ENCODE results near the gene ALG12. TPM values are rescaled to one million over a fixed set of nuclear protein-coding genes. Genes with fewer than 3 reads are reported as not detected.

The ALG12 gene
- total and polyA plus RNA-seq, 2 of the 13 experiments (the other 11 are each of a cell fraction or from before 2014, with no cell fraction given), result 7.8 to 15.8 TPM

- TF ChIP-seq ZNF7 (CRISPR knock-in tag; IDR thresholded peaks at IDR 0.05) (no peak), ZZZ3 (CRISPR knock-in tag; IDR thresholded peaks at IDR 0.05; ENCODE audit: borderline replicate concordance) (no peak), ZBTB7B (CRISPR knock-in tag; IDR thresholded peaks at IDR 0.05) (0 out of 2 replicates have a peak, but pooled peaks have one; percentile 74), HNF4A (CRISPR knock-in tag; IDR thresholded peaks at IDR 0.05) (peak; percentile 84), SALL1 (CRISPR knock-in tag; IDR thresholded peaks at IDR 0.05) (peak; percentile 74; the same call in 1 of the 2 replicates), HNRNPLL (IDR thresholded peaks at IDR 0.05; ENCODE audit: low read depth, low read length, poor library complexity, severe bottlenecking) (no peak), HNF4G (IDR thresholded peaks at IDR 0.05; ENCODE audit: borderline replicate concordance, low read depth, low read length) (peak; percentile 1; the same call in 1 of the 2 replicates), HNF4G (CRISPR knock-in tag; IDR thresholded peaks at IDR 0.05; ENCODE audit: borderline replicate concordance, low read depth) (peak; percentile 51; the same call in 1 of the 2 replicates), ZNF768 (CRISPR knock-in tag; IDR thresholded peaks at IDR 0.05) (no peak), KDM3A (CRISPR knock-in tag; IDR thresholded peaks at IDR 0.05; ENCODE audit: low read depth) (0 out of 2 replicates have a peak, but pooled peaks have one; percentile 46), FOXA3 (CRISPR knock-in tag; IDR thresholded peaks at IDR 0.05) (peak; percentile 8; the same call in 1 of the 2 replicates), UBTF (CRISPR knock-in tag; IDR thresholded peaks at IDR 0.05) (peak; percentile 64), ZNF598 (CRISPR knock-in tag; IDR thresholded peaks at IDR 0.05; ENCODE audit: borderline replicate concordance) (no peak), ZNF749 (CRISPR knock-in tag; IDR thresholded peaks at IDR 0.05; ENCODE audit: borderline replicate concordance) (no peak), ZNF331 (CRISPR knock-in tag; IDR thresholded peaks at IDR 0.05) (peak; percentile 31; the same call in 1 of the 2 replicates), HOXA5 (CRISPR knock-in tag; IDR thresholded peaks at IDR 0.05) (no peak), ZGPAT (CRISPR knock-in tag; IDR thresholded peaks at IDR 0.05) (0 out of 2 replicates have a peak, but pooled peaks have one; percentile 37)
These were observed 37.6 kb upstream of the ALG12 start (continued) for GRCh38 chr22:49955581-49956417.
